Measurements from ENCODE around the gene SLC44A5. TPM values are rescaled to one million over a fixed set of nuclear protein-coding genes. Genes with fewer than 3 reads are reported as not detected.

The SLC44A5 gene
- polyA plus RNA-seq, 1 donor from 2014 or later, result 2.7 TPM

- Mint-ChIP-seq H3K4me1 (no peaks in the 10 kb centered on the region), H3K27me3 (no peaks in the 10 kb centered on the region), H3K4me3 (no peak overlapping the region), H3K9me3 (peaks cover 0 to 5% (median 0%) of the 10 kb centered on the region in 3 donors), H3K36me3 (no peaks in the 10 kb centered on the region), H3K27ac (no peak overlapping the region)
These were observed 438.4 kb downstream of the SLC44A5 start for GRCh38 chr1:75172556-75172955.

GRCh38 chr1:75171876-75172275, 439.0 kb downstream of the SLC44A5 start:
- Mint-ChIP-seq H3K27me3 (no peaks in the 10 kb centered on the region), H3K27ac (no peak overlapping the region), H3K9me3 (peaks cover 0 to 2% (median 0%) of the 10 kb centered on the region in 3 donors), H3K4me1 (no peaks in the 10 kb centered on the region), H3K36me3 (no peaks in the 10 kb centered on the region), H3K4me3 (no peak overlapping the region)

GRCh38 chr1:75170981-75171380, 439.9 kb downstream of the SLC44A5 start:
- Mint-ChIP-seq H3K4me1 (no peaks in the 10 kb centered on the region), H3K27ac (no peak overlapping the region), H3K27me3 (no peaks in the 10 kb centered on the region), H3K4me3 (no peak overlapping the region), H3K36me3 (no peaks in the 10 kb centered on the region), H3K9me3 (no peaks in the 10 kb centered on the region)

- no peaks in the 10 kb centered on the region for H3K36me3 Mint-ChIP-seq
- H3K4me3 Mint-ChIP-seq, result no peak overlapping the region
- H3K9me3 Mint-ChIP-seq, result no peaks in the 10 kb centered on the region
- no peak overlapping the region for H3K27ac Mint-ChIP-seq
- no peaks in the 10 kb centered on the region for H3K4me1 Mint-ChIP-seq
- H3K27me3 Mint-ChIP-seq, result no peaks in the 10 kb centered on the region
These were observed 440.9 kb downstream of the SLC44A5 start for GRCh38 chr1:75170011-75170410.

GRCh38 chr1:75166821-75167220, 444.1 kb downstream of the SLC44A5 start:
- H3K9me3 Mint-ChIP-seq, result no peaks in the 10 kb centered on the region
- no peak overlapping the region for H3K27ac Mint-ChIP-seq
- H3K27me3 Mint-ChIP-seq, result no peaks in the 10 kb centered on the region
- H3K4me3 Mint-ChIP-seq, result no peak overlapping the region
- H3K36me3 Mint-ChIP-seq, result no peaks in the 10 kb centered on the region
- no peaks in the 10 kb centered on the region for H3K4me1 Mint-ChIP-seq

- Mint-ChIP-seq H3K9me3 (no peaks in the 10 kb centered on the region), H3K27me3 (no peaks in the 10 kb centered on the region), H3K4me1 (no peaks in the 10 kb centered on the region), H3K4me3 (no peak overlapping the region), H3K27ac (no peak overlapping the region), H3K36me3 (no peaks in the 10 kb centered on the region)
These were observed 445.6 kb downstream of the SLC44A5 start for GRCh38 chr1:75165264-75165663.

GRCh38 chr1:75159154-75159553, 451.8 kb downstream of the SLC44A5 start:
- Mint-ChIP-seq H3K9me3 (no peaks in the 10 kb centered on the region), H3K27ac (no peak overlapping the region), H3K27me3 (peaks cover 2% of the 10 kb centered on the region), H3K36me3 (no peaks in the 10 kb centered on the region), H3K4me1 (no peaks in the 10 kb centered on the region), H3K4me3 (no peak overlapping the region)

Other genes starting within 250 kb of the SLC44A5 start
- gene ACADM, start 113.6 kb upstream of the SLC44A5 start, polyA plus RNA-seq, result 92.5 TPM
- gene RABGGTB, start 175.1 kb upstream of the SLC44A5 start, polyA plus RNA-seq, result 12.1 TPM
- 0.10 TPM for gene MSH4, start 185.8 kb upstream of the SLC44A5 start, polyA plus RNA-seq

Measured in IgD-negative memory B cell (primary cell).